ENCODE measurements around the gene FSTL1.

The FSTL1 gene

GRCh38 chr3:120459196-120459595 is 8.4 kb upstream of the FSTL1 start:
- TF ChIP-seq, protein P1, sequence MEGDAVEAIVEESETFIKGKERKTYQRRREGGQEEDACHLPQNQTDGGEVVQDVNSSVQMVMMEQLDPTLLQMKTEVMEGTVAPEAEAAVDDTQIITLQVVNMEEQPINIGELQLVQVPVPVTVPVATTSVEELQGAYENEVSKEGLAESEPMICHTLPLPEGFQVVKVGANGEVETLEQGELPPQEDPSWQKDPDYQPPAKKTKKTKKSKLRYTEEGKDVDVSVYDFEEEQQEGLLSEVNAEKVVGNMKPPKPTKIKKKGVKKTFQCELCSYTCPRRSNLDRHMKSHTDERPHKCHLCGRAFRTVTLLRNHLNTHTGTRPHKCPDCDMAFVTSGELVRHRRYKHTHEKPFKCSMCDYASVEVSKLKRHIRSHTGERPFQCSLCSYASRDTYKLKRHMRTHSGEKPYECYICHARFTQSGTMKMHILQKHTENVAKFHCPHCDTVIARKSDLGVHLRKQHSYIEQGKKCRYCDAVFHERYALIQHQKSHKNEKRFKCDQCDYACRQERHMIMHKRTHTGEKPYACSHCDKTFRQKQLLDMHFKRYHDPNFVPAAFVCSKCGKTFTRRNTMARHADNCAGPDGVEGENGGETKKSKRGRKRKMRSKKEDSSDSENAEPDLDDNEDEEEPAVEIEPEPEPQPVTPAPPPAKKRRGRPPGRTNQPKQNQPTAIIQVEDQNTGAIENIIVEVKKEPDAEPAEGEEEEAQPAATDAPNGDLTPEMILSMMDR (IDR thresholded peaks at IDR 0.05; ENCODE audit: low read depth, low read length, missing control alignments), result no peak
- no peak overlapping the region for H3K4me3 ChIP-seq (replicated peaks; ENCODE audit: low read depth, low read length)
- DNase-seq (ENCODE audit: extremely low read depth, low read depth), result no peak

GRCh38 chr3:120457827-120458226 is 7.0 kb upstream of the FSTL1 start:
- no peak for DNase-seq (ENCODE audit: extremely low read depth, low read depth)
- TF ChIP-seq, protein P1 (IDR thresholded peaks at IDR 0.05; ENCODE audit: low read depth, low read length, missing control alignments), result no peak
- H3K4me3 ChIP-seq (replicated peaks; ENCODE audit: low read depth, low read length), result no peak overlapping the region

DNA sequence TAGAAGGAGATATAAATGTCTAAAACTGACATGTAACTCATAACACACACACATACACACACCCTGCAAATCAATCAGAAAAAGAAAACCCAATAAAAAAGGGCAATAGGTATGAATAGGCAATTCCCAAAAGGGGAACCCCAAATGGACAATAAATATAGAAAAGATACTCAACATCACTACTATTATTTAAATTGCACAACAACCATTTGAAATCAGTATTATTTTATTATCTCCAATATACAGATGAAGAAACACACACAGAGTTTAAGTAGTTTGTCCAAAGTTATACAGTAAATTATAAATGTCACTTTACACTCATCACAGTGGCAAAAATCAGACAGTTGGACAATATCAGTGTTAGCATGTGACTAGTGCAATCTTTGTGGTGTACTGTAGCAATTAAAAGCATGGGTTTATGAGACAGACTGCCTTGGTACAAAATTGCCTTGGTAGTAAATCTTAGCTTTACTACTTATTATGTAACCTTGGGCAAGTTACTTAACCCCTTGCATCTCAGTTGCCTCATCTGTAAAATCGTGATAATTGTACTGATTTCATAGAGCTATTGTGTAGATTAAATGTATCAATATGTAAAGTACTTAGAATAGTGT is 3.4 kb upstream of the FSTL1 start:
- DNase-seq (ENCODE audit: extremely low read depth, low read depth), result no peak
- TF ChIP-seq, protein P1 (IDR thresholded peaks at IDR 0.05; ENCODE audit: low read depth, low read length, missing control alignments), result no peak
- no peak overlapping the region for H3K4me3 ChIP-seq (replicated peaks; ENCODE audit: low read depth, low read length)

GRCh38 chr3:120452816-120453215 is 2.0 kb upstream of the FSTL1 start:
- DNase-seq (ENCODE audit: extremely low read depth, low read depth), result no peak
- TF ChIP-seq, protein P1 (IDR thresholded peaks at IDR 0.05; ENCODE audit: low read depth, low read length, missing control alignments), result no peak
- no peak overlapping the region for H3K4me3 ChIP-seq (replicated peaks; ENCODE audit: low read depth, low read length)

DNA sequence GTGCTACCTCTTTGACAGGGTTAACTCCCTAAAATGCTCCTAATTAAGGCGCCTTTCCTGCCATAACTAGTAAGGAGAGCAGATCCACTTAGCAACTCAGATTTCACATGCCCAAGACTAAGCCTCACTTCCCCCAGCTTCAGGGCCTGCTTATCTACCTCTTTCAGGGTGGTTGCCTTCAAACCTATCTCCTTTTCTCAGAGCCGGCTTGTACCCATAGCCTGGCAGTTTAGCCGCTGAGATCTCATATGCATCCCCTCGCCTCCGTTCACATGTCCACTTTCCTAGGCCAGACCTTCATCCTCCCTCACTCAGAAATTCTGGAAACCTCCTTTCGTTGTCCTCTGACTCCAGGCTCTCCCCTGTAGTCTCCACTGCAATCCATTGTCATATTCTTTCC is 1.0 kb upstream of the FSTL1 start:
- DNase-seq (ENCODE audit: extremely low read depth, low read depth), result no peak
- H3K4me3 ChIP-seq (replicated peaks; ENCODE audit: low read depth, low read length), result peak overlapping the region; percentile 76
- TF ChIP-seq, protein P1 (IDR thresholded peaks at IDR 0.05; ENCODE audit: low read depth, low read length, missing control alignments), result no peak

GRCh38 chr3:120451272-120451761 is 525 bp upstream of the FSTL1 start:
- no peak for DNase-seq (ENCODE audit: extremely low read depth, low read depth)
- H3K4me3 ChIP-seq (replicated peaks; ENCODE audit: low read depth, low read length), result peak overlapping the region; percentile 76
- TF ChIP-seq, protein P1 (IDR thresholded peaks at IDR 0.05; ENCODE audit: low read depth, low read length, missing control alignments), result no peak

All from HFF-Myc (cell line).